ENCODE data around the gene MICAL3.
"Not testable (repeated sequence)": the region's sequence is repeated elsewhere in the genome, so short reads cannot be mapped to it uniquely, and the experiment has no call there.

The MICAL3 gene

DNA sequence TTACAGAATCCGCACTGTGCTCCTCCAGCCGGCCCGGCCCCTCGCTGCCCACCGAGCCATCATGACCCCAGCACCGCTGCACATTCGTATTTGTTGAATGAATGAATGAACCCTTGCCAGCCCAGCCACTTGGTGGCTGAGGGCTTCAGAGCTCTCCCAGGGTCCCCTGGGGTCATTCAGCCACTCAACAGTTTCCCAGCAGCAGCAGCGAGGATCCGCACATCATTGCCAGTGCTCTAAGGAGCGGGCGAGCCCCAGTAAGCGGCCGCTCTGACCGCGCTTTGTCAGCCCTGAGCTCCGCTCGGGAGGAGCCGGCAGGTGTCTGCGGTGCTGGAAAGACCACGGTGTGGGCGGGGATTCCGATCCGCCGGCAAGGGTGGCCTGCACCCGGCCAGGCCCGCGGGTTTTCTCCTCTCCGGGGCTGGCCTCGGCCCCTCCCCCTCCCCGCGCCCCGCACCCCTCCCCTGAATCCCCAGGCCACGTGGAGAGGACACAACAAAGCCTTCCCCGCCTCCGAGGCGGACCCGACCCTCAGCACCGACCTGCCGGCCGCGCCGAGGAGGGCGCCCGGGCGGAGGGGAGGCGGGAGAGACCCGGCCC, 250.7 kb downstream of the MICAL3 start:
- peak in 1 of 2 donors; percentile 28 for DNase-seq

GRCh38 chr22:17772958-17773605, 251.3 kb downstream of the MICAL3 start:
- peak; percentile 36 to 61 for DNase-seq

GRCh38 chr22:17772249-17772957, 252.0 kb downstream of the MICAL3 start:
- DNase-seq = no peak

DNA sequence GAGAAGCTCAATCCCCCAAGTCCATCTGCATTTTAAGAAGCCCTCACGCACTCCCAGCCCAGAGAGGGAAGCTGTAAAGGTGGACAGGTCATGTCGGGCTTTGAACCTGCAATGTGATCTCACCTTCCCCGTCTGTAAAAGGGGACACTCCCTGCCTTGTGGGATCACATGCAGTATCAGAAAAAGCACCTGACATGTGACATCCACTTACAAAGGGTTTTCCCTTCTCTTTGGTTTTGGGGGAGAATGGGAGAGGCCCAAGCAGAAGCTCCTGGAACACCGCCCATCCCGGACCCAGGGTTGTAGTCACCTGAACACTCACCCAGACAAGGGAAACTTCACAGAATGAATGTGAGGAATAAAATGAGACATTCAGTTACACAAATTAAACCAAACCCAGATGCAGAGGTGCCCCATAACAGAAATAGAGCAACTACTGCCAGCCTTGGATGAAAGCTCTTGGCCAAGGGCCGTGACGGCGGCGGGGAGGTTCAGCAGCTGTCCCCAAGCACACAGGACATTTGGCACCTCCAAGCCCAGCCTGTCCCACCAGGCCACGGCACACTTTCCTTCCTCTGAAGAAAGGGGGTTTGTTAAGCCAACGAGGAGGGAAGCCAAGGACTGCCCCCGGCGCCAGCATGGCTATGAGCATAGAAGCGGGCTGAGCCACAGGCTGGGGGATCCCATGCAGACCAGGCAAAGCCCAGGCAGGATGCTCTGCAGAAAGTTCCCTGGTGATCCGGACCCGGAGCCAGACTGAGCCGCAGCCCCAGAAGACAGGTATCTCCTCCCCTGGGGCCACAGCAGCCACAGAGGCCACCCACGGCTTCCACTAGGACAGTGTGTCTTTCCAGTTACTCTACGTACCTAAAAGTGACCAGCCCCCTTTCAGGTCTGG, 253.9 kb downstream of the MICAL3 start:
- DNase-seq = no peak

DNA sequence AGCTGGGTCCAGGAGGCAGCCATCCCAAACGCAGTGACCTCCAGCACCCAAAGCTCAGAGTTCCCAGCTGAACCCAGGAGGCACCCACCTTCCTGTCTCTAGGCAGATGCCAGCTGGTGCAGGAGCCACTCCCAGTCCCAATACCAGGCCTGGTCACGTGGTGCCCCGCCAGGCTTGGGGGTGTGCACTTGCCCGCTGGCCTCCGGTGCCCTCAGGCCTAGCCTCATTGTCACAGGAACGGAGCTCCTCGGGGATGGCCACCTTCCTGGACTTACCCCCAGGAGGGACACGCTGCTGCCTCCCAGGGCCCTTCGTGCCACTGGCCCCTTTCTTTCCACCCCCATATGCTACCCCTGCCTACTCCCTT, 254.7 kb downstream of the MICAL3 start:
- DNase-seq = no peak

- DNase-seq = peak; percentile 72 to 78
Observed at GRCh38 chr22:17769013-17769715, 255.2 kb downstream of the MICAL3 start.

- peak; percentile 19 to 52 for DNase-seq
Observed at GRCh38 chr22:17767233-17768065, 256.9 kb downstream of the MICAL3 start.

- DNase-seq = not testable (repeated sequence)
Observed at GRCh38 chr22:17764852-17765251, 259.5 kb downstream of the MICAL3 start.

- no peak for DNase-seq
Observed at GRCh38 chr22:17764036-17764435, 260.3 kb downstream of the MICAL3 start.

DNA sequence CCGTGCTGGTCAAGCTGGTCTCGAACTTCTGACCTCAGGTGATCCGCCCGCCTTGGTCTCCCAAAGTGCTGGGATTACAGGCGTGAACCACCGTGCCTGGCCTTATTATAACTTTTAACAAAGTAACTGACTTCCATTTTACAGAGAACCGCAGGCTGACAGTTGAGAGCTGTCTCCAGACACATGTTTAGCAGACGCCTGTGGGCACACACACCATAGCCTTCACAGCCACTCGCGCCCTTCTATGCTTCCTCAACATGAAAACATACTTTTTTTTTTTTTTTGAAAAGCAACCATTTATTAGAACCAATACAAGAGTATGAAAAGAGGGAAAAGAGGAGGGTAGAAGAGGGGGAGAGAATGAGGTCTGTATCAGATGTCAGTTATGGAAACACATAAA, 260.9 kb downstream of the MICAL3 start:
- DNase-seq = not testable (repeated sequence)

GRCh38 chr22:17761138-17761488, 263.2 kb downstream of the MICAL3 start:
- DNase-seq = no peak

DNA sequence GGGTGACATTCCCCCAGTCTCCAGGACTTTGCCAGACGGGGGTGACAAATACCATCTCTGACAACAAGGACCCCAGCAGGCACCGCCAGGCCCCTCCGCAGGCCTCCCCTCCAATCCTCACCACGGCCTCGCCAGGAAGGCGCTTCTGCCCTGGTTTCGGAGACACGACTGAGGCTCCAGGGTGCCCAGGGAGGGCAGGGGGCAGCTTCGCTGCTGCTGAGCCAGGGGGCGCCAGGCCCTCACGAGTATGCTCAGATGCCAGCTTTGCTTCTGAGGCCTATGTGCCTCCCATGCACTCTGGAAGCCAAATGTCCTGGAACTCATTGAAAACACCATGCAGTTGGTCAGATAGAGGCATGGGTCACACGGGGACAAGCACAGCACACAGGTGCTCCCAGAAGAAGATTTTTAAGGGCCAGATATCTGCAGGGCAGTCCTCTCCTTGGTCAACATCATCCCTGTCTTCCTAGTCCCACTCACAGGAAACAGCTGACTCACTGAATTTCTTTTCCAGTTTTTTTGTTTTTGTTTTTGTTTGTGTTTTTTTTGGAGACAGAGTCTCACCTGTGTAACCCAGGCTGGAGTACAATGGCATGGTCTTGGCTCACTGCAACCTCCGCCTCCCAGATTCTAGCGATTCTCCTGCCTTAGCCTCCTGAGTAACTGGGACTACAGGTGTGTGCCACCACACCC, 270.0 kb downstream of the MICAL3 start:
- DNase-seq = peak in 1 of 2 donors; percentile 39

DNA sequence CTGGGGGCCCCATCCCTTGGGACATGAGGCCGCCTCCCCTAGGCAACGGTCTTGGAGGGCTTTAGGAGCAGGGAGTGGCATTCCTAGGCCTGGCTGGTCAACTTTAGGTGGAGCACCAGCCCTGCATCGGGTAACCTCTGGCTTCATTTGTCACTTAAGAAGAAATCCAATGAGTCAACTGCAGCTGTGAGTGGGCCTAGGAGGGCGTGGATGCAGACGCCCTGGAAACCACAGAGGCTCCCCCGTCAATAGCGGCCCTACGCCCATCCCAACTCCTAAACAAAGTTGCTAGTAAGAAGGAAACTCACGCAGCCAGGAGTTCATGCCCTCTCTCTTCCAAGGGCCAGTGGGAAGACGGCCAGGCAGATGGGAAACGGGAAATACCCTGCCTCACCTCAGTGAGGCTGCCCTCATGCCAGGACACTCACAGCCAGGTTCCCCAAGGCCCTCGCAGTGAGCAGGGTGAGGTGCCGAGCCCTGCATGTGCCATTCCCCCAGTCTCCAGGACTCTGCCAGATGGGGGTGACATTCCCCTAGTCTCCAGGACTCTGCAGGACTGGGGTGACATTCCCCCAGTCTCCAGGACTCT, 270.9 kb downstream of the MICAL3 start:
- DNase-seq = peak; percentile 42 to 65

- DNase-seq = no peak
Observed at GRCh38 chr22:17751596-17751995, 272.8 kb downstream of the MICAL3 start.

GRCh38 chr22:17749605-17750395, 274.6 kb downstream of the MICAL3 start:
- DNase-seq = no peak

- no peak for DNase-seq
Observed at GRCh38 chr22:17748555-17749353, 275.6 kb downstream of the MICAL3 start.

GRCh38 chr22:17746916-17747315, 277.4 kb downstream of the MICAL3 start:
- no peak for DNase-seq

- DNase-seq = no peak
Observed at GRCh38 chr22:17744430-17744829, 279.9 kb downstream of the MICAL3 start.
